Measurements from ENCODE around the gene SH3RF2.

- no peak for TF ChIP-seq POLR2A (IDR thresholded peaks at IDR 0.05)
- TF ChIP-seq CTCF (IDR thresholded peaks at IDR 0.05 in 4 of 5, conservative IDR thresholded peaks at IDR 0.05 in 1 of 5) = no peak
These were observed 47.7 kb downstream of the SH3RF2 start for GRCh38 chr5:145984072-145984471.
